Kidney tubule cell (primary cell): ENCODE results near the gene CDK5RAP3.
A peak's percentile ranks its signal among the peaks of the same experiment; 100 is the strongest.
"Not testable (repeated sequence)": the region's sequence is repeated elsewhere in the genome, so short reads cannot be mapped to it uniquely, and the experiment has no call there.

Experiments
- DNase-seq: peaks from one replicate; pipeline ENCODE4 v3.0.0-alpha.2; 2018; ENCODE audit warnings: low spot score

Gene CDK5RAP3, protein sequence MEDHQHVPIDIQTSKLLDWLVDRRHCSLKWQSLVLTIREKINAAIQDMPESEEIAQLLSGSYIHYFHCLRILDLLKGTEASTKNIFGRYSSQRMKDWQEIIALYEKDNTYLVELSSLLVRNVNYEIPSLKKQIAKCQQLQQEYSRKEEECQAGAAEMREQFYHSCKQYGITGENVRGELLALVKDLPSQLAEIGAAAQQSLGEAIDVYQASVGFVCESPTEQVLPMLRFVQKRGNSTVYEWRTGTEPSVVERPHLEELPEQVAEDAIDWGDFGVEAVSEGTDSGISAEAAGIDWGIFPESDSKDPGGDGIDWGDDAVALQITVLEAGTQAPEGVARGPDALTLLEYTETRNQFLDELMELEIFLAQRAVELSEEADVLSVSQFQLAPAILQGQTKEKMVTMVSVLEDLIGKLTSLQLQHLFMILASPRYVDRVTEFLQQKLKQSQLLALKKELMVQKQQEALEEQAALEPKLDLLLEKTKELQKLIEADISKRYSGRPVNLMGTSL

DNA sequence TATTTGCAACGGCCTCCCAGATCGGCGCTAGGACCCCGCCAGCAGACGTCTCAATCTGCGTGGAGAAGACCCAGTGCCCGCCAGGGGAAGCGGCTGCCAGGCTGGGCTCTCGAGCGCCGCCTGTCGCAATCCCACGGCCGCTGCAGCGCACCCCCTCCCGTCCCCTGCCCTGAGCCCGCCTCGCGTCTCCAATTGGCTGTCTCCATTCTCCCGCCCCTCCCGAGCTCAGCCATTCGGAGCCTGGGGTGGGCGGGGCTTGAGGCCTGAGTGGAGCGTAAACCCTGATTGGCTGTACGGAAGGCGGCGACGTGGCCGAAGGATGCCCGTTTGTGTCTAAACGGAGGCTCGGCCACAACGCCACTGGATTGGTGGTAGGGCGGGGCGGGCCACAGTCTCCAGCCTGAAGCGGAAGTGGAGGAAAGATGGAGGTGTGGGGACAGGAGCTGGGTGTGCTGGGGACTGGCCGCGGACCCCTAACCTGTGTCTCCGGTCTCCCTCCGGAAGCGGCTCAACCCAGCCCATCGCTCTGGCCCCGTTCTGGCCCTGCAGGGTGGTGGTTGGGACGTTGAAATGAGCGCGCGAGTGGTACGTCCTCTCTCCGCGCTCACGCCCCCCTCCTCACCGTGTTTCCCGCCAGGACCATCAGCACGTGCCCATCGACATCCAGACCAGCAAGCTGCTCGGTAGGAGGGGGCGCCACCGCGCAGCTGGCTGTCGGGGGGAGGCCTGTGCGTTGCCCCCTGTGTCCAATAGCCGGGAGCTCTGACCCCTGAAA lies at the start of gene CDK5RAP3:
Gene CDK5RAP3, plus strand, starts transcription at position 389 of the 775 bp plus-strand sequence. Its CDS starts 34 bp downstream, at position 423.
- peak; percentile 99 for DNase-seq

DNA sequence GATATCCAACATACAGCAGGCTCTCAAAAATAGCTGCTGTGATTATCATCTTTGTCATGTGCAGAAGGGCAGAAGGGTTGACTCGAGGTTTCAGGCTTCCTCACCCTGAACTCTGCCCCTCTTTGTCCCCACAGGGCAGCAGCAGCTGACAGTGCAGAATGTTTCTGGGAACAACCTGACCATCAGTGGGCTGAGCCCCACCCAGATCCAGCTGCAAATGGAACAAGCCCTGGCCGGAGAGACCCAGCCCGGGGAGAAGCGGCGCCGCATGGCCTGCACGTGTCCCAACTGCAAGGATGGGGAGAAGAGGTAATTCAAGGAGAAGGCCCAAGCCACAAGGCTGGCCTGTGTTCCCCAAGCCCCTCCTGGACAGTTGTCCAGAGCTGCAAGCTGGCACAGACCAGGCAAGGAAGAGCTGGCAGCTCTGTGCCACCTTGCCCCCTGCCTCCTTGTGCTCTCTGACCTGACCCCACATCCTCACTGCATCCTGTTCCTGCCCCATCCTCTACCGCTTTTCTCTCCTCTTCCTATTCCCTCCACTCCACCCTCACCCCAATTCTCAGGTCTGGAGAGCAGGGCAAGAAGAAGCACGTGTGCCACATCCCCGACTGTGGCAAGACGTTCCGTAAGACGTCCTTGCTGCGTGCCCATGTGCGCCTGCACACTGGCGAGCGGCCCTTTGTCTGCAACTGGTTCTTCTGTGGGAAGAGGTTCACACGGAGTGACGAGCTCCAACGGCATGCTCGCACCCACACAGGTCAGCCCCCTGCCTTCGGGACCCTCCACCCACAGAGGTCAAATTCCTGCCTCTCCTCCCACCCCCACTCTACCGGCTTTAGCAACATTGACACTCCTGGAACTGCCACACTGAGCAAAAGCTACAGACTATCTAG lies 45.9 kb upstream of the CDK5RAP3 start:
- DNase-seq: no peak

DNA sequence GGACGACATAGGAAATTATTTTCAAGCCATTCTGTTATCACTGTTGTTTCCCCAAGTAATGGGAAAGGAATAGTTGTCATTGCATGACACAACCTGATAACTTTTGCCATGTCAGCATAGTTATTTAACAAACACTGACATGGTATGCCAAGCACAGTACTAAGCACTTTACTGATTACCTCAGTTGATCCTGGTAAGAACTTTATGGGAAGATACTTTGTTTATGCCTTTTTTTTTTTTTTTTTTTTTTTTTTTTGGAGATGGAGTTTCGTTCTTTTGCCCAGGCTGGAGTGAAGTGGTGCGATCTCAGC lies 45.3 kb upstream of the CDK5RAP3 start:
- DNase-seq: no peak

DNA sequence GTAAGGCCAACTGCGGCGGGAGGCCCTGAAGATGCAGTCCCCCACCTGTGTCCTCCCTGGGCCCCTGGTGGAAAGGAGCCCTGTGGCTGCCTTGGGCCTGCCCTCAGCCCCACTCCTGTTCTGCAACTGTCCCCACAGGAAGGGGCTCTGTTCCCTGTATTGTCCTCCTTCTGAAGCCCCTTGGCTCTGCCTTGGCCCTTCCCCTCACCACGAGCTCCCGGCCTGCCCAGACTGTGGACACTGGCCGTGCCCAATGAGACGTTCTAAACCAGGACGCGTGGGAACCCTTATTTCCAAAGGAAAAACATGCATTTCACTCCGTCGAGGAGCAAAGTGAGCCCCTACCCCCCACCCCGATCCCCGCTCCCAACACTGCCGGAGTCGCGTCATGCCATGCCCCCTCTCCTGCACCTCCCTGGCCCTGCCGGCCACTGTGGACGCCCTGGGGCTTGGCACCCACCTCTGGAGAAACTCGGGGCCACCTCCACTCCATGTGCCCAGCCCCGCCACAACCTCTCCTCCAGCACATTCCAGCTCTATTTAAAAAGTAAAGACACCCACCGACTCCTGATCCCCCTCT lies 43.0 kb upstream of the CDK5RAP3 start:
- DNase-seq: no peak

DNA sequence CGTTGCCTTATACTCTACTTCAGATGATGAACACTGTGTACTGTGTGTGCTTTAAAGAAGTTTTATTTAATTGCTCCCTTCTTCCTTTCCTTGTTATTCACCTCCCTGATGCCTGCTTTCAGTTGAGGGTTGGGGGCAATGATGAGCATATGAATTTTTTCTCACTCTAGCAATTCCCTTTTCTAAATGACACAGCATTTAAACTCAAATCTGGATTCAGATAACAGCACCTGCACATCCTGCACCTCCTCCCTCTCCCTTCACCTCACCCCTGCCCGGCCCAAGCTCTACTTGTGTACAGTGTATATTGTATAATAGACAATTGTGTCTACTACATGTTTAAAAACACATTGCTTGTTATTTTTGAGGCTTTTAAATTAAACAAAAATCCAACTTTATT lies 42.5 kb upstream of the CDK5RAP3 start:
- DNase-seq: no peak

DNA sequence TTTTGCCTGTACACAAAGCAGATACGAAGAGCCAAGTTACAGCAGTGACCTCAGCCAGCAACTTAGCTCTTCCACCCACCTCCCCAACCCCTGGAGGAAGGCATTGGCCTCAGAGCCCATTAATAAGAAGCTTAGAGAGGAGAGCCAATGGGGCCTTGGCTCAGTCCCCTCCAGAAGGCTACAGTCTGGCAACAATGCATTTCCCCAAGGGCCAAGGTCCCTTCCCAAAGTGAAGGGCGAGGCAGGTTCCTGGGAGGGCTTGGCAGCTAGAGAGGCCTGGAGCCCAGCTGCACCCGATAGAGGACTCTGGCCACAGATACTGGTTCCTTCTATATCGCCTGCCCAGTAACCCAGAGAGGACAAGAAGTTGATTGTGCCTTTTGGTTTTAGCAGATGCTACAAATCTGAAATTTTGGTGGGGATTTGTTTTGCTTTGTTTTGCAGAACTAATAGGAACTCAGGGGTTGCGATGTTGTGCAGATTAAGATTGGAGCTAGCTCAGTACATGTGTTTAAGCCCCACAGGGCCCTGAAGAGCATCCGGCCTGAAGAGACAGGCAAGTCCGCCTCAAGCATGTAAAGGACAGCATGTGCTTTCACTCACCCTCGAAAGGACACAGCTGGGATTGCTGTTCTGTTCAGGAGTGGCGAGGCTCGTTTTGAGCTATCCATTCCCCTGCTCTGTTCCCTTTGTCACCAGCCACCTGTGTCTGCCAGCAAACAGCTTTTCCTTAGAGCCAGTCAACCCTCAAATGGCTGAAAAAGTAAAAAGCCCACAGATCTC lies 41.5 kb upstream of the CDK5RAP3 start:
- DNase-seq: no peak

DNA sequence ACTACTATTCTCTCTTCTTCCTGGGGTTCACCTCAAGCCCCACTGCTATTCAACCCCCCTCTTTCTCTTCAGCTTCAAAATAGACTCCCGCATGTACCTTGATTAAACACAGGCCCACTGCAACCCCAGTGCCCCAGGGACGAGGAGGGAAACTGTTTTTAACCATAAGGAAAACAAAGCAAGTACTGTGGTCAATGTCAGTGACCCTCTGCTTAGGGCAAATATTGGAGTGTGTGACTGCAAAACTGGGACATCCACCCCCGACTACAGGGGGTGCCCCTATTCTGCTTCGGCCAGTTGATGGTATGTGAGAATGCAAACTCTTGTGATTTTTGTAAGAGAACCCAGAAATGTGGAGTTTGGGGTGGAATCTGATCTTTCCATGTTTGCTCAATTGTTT lies 39.1 kb upstream of the CDK5RAP3 start:
- no peak for DNase-seq

DNA sequence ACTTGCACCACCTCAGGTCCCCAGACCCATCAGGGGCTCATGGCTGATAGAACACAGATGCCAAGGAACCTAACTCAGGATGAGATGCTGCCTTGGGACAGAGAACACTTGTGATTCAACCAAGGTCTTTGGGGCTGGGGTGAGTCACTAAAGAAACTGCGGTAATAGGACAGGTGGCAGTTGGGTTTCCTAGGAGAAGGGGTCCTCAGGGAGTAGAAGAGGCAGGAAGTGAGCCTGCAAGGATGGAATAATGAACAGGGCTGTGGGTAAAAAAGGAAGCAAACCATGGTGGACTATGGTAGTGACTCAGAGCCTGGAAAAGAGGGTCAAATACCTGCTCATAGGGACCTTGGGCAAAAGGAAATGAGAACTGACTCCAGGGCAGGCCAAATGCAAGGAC lies 36.1 kb upstream of the CDK5RAP3 start:
- DNase-seq: peak; percentile 88

DNA sequence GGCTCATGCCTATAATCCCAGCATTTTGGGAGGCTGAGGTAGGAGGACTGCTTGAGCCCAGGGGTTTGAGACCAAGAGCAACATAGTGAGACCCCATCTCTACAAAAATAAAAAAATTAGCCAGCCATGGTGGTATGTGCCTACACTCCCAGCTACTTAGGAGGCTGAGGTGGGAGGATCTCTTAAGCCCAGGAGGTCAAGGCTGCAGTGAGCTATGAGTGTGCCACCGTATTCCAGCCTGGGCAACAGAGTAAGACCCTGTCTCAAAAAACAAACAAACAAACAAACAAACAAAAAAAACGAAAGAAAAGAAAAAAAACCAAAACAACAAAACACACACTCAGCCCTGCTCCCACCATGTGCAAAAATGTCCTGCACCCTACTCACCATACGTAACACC lies 35.4 kb upstream of the CDK5RAP3 start:
- not testable (repeated sequence) for DNase-seq

DNA sequence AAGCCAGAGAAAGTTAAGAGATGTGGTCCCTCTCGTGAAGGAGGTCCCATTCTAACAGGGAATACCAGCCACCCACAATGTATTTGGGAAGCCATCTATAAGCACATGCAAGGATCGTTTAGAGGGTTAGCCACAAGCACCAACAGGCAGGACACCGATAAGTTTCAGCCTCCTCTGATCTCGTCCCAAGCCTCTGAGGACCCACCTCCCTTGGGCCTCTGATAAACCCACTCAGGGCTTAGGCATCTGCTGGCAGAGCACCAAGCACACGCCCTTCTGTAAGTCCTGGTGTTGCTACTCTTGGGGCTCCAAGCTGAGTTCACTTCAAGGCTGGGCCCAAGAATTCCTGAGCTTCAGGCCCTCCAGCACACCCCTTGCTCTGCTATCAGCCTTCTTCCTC lies 35.0 kb upstream of the CDK5RAP3 start:
- DNase-seq: peak; percentile 83

DNA sequence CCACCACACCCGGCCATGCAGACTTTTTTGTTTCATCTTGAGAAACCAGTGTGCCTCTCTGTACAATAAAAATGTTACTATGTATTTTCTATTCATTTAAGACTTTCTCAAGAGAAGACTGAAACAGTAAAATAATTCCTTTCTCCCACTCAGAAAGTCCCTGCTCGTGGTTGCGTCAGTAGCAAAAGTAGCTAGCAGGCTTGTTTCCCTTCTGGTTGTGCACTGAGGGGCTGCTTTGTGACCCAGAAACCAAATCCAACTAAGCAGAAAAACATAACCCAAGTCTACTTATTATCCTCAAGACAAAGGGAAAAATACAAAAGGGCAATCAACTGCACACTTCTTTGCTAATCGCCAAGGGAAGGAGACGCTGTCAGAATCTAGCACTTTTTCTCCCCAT lies 33.0 kb upstream of the CDK5RAP3 start:
- DNase-seq: no peak

DNA sequence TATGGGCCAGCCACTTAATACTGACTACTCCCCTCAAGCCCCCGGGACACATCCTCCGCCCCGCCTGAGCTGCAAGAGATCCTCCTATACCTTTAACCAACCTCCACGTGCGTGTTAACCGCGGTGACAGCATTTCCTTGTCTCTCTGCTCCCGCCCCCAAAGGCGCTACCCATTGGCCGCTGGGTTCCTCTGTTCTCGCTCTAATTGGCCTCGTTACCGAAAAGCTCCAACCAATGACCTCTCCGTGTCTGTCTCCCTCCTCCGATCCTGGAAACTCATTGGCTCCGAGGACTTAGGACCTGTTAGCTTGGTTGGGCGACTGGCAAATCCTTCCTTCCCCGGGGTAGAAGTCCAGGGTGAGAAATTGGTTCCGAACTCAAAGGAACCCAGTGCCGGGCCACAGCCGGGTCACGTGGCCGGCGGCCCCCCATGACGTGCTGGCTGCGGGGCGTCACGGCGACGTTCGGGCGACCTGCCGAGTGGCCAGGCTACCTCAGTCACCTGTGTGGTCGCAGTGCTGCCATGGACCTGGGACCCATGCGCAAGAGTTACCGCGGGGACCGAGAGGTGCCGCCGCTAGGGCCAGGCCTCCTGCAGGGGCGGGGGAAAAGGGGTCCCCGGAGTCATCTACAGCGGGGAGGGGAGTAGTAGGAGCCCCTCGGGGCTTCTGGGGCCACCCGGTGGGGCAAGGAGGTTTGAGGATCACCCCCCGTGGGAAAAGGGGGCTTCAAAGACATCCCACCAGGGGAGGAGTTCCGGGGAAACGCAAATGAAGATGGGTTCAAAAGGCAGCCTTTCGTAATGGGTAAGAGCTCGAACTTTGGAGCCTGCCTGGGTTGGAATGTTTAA lies 29.4 kb upstream of the CDK5RAP3 start, which contains the start of gene PNPO:
Gene PNPO, plus strand, starts transcription at position 326 of the 850 bp plus-strand sequence. Its CDS starts 105 bp downstream, at position 431.
- DNase-seq: peak; percentile 99

DNA sequence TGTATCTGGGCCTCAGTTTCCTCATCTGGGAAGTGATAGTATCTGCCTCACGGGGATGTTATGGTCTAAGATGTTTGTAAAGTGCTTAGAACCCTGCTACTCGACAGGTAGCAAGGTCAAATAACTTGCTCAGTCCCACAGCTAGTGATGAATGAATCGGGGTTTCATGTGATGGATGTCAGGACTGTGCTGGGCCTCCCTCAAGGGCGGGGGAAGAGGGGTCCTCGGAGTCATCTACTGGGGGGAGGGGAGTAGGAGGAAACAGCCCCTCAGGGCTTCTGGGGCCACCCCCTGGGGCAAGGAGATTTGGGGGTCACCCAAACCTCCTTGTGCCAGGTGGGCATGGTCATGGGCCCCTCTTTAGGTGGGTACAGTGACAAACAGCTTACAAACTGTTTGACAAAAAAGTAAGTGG lies 28.8 kb upstream of the CDK5RAP3 start:
- DNase-seq: no peak

DNA sequence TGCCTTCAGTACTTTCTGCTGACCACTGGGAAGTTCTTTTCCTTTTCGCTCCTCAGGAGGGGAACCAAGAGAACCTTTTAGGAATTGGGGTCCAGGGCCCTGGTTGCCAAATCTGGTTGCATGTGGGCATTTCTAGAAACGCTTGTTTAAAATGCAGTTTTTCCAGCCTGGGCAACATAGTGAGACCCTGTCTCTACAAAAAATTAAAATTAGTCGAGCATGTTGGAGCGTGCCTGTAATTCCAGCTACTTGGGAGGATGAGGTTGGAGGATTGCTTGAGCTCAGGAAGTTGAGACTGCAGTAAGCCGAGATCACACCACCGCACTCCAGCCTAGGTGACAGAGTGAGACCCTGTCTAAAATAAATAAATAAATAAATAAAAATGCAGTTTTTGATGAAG lies 28.3 kb upstream of the CDK5RAP3 start:
- DNase-seq: no peak

DNA sequence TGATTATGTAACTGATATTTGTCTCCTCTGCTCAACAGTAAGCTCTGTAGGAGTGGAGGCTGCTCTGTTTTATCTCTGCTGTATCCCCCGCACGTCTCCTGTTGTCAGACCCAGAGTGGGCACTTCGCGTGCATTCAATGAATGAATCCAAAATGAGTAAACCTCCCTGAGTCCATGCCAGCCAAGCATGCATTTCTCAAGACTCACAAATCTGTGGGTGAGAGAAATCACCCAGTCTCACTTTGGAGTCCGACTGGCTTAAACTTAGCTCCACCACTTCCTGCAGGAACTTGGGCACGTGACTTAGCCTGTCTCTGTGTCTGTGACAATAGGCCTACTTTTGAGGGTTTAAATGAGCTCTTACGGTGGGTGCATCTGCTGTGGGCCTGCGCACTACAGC lies 25.8 kb upstream of the CDK5RAP3 start:
- DNase-seq: no peak

DNA sequence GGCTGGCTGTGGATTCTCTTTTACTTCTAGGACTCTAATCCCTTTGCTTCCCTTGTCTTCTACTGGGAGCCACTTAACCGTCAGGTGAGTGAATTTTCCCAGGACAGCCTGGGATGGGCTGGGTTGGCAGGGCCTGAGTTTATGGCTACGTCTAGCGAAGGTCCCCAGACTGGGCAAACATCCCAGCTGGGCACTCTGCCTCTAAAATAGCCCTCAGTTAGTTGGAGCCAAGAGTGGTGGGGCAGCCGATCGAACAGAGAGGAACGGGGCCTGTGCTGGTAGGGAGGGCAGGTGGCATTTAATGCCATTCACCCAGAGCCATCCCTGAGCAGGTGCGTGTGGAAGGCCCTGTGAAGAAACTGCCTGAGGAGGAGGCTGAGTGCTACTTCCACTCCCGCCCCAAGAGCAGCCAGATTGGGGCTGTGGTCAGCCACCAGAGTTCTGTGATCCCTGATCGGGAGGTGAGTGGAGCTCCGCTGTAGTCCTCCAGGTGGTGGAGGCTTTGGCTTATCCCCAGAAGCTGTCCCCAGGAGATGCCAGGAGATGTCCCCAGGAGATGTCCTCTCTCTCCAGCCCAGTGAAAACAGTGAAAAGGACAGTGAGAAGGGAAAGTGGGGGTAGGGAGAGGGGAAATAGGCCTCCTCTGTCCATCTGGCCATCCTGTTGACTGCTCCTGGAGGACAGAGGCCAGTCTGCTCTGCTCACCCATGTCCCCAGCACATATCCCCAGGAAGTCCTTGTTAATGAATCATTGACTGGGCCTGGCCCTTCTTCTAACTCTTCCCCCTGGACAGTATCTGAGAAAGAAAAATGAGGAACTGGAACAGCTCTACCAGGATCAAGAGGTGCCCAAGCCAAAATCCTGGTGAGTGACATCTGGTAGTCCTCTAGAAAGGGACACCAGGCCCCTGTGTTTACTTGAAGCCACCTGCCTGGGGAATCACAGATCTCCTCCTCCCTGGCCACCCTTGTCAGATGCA lies 25.1 kb upstream of the CDK5RAP3 start:
- peak; percentile 64 for DNase-seq

DNA sequence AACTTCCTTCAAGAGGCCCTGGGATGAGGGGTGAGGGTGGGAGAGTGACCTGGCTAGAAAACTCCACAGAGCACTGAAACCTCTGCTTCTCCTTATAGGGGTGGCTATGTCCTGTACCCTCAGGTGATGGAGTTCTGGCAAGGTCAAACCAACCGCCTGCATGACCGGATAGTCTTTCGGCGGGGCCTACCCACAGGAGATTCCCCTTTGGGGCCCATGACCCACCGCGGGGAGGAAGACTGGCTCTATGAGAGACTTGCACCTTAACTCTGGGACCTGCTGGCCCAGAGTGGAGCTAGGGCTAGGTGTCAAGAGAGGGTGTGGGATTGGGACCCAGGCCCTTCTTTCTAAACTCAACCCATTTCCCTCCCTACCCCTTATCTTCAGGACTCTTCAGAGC lies 24.4 kb upstream of the CDK5RAP3 start:
- no peak for DNase-seq

DNA sequence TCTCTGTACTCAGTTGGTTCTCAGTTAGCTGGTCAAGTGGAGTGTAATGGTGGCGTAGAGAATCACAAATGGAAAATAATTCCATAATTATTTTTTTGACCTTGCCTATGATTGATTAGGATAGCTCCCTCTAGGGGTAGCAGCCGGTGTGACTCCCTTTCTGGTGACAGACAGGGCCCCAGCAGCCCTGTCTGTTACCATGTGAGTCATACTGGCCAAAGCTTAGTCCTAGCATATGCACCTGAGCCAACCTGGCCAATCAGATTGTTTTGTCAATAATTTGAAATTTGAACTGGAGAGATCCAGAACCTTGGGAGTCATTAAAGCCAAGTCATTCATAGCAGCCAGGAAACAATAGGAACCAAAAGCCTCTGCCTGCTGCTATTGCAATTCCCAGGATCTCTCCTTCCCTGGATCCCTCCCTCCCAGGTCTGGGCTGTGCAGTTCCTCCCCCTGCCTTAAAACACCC lies 23.9 kb upstream of the CDK5RAP3 start:
- peak; percentile 96 for DNase-seq
